Activated CD4-positive, alpha-beta T cell treated with anti-CD3 and anti-CD28 coated beads, Interleukin-2, amount 50 U/mL, for 4 hours (primary cell): ENCODE measurements around the gene ABCA3.
"Not testable (repeated sequence)": the region's sequence is repeated elsewhere in the genome, so short reads cannot be mapped to it uniquely, and the experiment has no call there.

ENCODE experiments used
- DNase-seq, 2 experiments: peaks; one replicate each; pipeline ENCODE4 v3.0.0-alpha.2; 2020

Gene ABCA3

DNA sequence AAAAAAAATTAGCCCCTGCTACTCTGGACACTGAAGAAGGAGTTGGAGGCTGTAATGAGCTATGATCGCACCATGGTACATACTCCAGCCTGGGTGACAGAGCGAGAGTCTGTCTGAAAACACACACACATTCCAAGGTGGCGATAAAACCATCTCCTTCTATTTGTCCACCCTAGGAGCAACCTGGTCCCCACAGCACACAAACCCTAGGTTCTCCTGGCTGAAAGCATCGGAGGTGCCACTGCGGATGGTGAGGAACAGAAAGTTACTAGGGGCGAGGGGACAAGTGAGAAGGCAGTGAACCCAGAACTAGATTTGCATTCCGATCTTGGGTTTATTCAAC lies 87.8 kb downstream of the ABCA3 start:
- no peak for DNase-seq

DNA sequence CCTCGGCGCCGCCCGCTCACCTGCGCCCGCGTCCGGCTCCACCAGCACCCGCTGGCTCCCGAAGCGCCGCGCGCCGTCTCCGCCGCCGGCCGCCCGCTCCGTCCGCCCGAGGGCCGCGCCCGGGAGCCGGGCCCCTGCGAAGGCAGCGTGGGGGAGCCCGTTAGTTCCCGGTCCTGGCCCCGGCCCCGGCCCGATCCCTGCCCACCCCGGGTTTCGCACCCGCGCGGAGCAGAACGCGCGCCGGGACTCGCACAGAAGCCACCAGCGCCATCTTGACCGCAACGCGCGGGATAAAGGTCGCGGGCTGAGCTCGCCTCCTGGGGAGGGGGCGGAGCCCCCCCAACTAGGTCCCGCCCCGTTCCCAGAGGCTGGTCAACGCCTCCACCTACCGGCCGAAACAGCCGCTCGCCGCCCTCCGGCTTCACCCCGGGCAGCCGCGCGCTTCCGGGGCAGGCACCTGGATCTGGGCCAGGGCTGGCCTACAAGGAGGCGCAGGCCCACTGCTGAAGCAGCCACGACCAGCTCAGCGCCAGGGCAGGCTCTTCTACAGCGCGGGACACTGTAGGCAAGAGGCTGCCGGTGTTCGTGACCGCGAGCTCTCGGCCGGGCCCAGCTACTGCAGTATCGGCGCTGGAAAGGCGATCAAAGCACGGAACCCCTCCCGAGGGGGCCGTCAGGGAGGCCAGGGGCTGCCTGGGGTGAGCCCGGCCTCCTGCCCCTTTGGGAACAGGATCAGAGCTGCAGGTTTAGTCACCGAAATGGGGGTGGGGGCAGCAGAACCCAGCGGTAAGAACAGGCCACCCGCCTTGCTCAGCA lies 89.0 kb downstream of the ABCA3 start, which contains the start of gene ECI1:
Gene ECI1 (minus strand): TSS at position 292 of the 816 bp plus-strand sequence. CDS start 21 bp downstream, at position 271.
- DNase-seq, result peak; percentile 53 to 60

DNA sequence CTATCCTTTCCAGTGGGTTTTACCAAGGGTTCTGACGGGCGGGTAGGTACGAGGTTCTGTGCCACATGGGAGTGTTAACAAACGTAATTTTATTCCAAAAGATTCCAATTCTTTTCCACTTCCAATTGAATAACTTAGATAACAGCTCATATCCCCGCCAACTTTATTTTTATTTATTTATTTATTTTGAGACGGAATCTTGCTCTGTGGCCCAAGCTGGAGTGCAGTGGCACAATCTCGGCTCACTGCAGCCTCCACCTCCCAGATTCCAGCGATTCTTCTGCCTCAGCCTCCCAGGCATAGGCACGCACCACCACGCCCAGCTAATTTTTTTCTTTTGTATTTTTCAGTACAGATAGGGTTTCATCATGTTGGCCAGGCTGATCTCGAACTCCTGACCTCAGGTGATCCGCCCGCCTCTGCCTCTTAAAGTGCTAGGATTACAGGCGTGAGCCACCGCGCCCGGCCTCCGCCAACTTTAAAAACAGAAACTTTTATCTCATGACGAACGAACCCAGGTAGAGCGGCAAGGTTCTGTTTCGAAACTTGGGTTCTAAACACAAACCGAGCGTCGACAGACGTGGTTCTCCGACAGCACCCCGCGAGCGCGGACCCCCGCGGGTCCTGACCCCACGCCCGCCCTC lies 89.8 kb downstream of the ABCA3 start:
- peak; percentile 25 to 29 for DNase-seq

DNA sequence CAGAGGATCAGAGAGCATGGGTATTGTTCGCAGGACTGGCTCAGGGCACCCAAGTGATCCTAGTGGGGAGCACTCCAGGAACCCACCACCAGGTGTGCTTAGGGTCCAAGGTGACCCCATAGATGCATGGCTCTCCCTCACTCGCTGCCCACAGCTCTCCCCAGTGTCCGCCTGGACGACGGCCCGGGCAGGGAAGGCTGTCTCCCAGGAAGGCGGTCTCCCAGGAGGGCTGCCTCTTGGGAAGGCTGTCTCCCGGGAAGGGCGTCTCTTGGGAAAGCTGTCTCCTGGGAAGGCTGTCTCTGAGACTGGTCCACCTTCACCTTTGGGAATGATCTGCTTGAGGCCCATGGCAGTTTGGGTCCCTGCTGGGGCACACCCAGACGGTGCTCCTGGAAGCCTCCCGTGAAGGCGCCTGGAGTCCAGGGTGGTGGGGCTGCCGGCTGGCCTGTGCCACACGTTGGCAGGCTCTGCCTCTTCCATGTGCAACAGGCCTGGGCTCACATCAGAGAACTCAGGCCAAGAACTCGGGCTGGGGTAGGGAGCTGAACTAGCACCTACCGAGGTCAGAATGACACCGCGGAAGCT lies 94.1 kb downstream of the ABCA3 start:
- no peak for DNase-seq

DNA sequence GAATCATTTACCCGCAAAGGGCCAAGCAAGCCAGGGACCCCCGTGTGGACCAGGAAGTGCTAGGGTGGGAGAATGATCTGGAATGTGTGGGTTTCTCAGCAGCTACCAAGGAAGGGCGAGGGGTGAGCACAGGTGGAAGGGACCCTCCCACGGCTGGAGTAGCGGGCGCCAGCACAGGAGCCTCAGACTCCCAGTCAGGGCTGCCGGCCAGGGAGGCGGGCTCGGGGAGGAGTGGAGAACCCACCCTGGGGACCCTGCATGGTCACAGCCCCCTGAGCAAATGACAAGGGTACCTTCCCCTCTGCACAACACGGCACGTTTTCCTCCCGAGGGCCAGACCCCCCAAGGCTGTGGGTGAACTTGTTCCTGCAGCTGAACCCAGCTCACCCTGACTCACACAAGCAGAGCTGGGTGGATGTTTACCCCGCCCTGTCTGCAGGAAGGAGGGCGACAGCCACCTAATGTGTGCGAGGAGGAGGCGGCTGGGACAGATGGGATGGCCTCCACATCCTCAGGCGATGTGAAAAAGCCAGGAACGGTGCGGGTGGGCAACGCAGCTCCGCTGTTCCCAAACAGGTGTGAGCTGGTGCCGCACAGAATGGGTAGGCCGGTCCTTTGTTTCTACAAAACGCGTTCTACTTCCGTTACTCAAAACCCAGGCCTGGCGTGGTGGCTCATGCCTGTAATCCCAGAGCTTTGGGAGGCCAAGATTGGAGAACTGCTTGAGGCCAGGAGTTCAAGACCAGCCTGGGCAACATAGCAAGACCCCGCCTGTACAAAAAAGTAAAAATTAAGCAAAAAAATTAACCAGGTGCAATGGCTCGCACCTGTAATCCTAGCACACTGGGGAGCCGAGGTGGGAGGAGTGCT lies 95.4 kb downstream of the ABCA3 start:
- DNase-seq, result no peak

DNA sequence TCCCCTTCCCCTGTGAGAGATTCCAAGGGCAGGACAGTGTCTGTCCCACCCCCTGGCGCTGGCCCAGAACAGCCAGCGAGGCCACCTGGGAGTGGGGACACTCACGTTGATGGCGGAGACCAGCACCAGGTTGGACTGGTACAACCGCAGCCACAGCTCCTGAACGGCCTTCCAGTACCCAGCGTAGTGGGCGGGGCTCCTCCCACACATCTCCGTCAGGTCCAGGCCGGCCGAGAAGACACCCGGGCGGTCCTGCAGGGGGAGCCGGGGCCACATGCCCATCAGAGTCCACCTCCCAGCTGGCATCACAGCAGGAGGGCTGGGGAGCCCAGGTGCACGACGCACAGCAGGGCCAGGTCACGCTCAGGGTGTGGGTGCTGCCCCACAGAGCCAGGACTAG lies 96.2 kb downstream of the ABCA3 start:
- DNase-seq, result no peak

DNA sequence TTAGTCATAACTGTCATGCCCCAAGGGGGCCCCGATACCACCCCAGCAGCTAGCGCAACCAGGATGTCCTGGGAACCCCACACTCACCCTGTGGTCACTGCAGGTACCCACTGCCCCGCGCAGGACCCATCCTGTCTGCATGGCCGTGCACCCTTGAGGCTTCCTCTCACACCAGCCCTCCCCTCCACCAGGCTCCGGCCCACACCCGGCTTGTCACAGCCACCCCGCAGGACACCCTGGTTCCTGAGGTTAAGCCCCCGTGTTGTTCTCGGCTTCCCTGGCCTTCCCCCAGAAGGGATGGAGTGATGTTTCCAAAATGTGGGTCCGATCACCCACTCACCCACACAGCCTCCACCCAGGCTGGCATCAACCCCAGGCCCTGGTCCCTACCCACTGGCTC lies 96.7 kb downstream of the ABCA3 start:
- no peak for DNase-seq

DNA sequence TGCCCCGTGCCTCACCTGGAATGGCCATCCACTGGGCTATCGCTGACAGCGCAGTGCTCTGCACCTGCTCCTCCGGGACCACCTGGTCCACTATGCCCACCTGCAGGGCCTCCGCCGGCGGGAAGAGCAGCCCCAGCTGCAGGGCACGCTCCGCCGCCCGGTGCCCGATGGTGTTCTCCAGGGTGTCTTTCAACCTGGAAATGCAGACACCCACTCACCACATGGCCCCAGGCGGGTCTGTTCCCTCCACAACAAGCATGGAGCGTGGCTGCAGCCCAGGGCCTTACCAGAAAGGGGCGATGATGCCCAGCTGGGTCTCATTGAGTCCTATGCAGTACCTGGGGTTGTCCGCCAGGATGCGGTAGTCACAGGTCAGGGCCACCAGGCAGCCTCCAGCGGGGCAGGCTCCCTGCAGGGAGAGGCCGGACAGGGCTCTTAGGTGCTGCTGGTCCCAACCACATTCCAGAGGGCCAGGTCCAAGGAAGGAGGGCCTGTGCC lies 97.4 kb downstream of the ABCA3 start:
- no peak for DNase-seq

DNA sequence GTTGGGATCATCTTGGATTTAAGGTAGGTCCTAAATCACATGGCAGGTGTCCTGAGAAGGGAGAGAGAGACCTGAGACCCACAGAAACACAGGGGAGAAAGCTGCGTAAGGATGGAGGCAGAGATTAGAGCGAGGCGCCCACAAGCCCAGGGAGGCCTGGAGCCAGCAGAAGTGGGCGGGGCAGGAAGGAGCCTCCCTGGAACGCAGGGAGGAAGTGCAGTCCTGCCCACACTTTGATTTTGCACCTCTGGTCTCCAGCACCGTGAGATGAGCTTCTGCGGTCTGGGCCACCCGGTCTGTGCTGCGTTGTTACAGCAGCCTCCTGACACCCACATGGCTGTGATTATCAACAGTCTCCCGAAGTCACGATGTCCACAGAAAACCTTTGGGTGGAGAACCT lies 97.9 kb downstream of the ABCA3 start:
- DNase-seq, result no peak

DNA sequence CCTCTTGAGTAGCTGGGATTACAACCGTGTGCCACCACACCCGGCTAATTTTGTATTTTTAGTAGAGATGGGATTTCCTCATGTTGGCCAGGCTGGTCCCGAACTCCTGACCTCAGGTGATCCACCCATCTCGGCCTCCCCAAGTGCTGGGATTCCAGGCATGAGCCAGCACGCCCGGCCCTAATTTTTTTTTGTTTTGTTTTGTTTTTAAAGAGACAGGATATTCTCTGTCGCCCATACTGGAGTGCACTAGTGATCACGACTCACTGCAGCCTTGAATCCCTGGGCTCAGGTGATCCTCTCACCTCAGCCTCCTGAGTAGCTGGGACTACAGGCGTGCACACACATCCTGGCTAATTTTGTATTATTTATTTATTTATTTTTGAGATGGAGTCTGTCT lies 100.2 kb downstream of the ABCA3 start:
- not testable (repeated sequence) for DNase-seq

DNA sequence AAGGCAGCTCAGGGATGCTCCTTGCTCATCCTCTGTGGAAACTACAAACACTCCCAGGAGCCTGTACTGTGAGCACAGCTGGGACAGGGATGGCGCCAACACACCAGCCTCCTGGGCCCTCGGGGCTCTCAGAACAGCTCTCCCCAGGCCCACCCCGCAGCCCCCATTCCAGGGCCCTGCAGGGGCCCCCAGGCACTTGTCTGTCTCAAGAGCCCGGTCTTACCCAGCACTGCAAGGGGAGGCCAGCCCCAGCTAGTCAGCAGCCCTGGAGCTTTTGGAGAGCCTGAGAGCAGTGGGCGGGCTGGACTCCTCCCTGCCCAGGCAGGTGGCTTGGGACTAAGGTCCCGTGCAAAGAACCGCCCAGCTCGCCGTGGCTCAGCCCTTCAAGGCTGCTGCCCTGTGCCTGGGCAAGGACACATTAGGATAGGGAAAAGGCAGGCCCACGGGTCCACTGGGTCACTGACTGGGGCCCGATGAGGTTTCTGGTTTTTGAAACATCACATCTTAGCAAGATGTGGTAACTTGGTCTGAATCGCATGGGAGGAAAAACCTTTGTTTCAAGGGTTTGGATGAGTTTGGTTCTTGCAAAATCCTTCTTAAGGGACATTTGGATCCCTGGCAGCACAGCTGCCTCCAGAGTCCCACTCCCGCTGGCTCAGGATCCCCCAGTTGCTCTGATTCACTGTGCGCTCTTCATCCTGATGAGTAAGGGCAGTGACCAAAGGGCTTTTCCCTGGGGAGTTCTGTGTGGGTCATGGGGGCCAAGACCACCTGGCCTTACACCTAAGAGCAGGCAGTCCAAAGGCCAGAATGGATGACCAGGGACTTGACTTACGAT lies 101.5 kb downstream of the ABCA3 start:
- DNase-seq, result no peak

DNA sequence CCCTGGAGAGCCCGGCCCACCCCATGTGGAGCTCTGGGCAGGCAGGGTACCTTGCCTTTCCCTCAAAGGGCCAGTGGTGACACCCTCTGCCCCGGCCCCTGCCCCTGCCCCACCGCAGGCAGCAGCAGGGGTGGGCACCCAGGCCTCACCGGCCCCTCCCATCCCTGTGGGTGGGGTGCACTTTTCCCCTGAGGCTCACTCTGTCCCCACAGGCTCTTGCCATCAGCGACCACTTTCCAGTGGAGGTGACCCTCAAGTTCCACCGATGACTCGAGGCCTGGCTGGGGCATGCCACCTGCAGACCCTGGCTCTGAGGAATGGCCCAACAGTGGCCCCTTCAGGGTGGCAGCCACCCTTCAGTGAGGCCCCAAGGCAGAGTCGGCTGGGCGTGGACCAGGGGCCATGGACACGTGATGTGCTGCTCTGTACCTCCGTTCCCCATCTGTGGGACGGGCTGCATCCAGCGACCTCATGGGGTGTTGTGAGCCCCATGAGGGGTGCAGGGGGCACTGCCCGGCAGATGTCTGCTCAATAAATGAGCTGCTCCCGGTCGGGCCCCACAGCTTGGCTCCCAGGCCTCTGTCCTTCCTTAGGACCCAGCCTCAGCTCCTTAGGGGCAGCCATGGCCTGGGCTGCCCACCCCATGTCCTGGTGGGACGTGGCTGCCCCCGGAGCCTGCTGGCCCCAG lies 102.2 kb downstream of the ABCA3 start:
- no peak for DNase-seq

DNA sequence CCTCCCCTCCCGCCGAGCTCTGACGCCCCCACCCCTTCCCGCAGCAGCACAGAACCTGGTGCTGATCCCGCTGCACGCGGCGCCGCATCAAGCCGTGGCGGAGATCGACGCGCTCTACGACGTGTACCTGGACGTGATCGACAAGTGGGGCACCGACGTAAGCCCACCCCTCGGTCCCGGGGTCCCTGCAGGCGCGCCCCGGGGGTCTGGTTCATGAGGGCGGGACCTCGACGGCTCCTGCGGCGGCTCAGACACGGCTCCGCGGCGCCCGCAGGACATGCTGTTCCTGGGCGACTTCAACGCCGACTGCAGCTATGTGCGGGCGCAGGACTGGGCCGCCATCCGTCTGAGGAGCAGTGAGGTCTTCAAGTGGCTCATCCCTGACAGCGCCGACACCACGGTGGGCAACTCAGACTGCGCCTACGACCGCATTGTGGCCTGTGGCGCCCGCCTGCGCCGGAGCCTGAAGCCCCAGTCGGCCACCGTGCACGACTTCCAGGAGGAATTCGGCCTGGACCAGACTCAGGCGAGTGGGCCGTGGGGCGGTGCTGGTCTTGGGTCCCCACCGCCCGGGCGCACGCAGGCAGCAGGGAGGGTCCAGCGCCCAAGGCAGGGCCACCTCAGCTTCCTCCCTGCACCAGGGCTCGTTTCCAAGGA lies 102.9 kb downstream of the ABCA3 start:
- DNase-seq, result no peak

DNA sequence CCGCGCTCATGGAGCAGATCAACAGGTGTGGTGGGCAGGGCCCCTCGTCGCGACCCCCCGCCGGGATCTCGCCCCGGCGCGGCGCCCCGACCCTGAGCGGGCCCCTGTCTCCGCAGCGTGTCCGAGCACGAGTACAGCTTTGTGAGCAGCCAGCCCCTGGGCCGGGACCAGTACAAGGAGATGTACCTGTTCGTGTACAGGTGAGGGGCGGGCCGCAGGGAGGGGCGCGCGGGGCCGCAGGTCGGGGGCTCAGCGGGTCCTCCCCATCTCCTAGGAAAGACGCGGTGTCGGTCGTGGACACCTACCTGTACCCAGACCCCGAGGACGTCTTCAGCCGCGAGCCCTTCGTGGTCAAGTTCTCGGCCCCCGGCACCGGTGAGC lies 103.4 kb downstream of the ABCA3 start:
- no peak for DNase-seq

DNA sequence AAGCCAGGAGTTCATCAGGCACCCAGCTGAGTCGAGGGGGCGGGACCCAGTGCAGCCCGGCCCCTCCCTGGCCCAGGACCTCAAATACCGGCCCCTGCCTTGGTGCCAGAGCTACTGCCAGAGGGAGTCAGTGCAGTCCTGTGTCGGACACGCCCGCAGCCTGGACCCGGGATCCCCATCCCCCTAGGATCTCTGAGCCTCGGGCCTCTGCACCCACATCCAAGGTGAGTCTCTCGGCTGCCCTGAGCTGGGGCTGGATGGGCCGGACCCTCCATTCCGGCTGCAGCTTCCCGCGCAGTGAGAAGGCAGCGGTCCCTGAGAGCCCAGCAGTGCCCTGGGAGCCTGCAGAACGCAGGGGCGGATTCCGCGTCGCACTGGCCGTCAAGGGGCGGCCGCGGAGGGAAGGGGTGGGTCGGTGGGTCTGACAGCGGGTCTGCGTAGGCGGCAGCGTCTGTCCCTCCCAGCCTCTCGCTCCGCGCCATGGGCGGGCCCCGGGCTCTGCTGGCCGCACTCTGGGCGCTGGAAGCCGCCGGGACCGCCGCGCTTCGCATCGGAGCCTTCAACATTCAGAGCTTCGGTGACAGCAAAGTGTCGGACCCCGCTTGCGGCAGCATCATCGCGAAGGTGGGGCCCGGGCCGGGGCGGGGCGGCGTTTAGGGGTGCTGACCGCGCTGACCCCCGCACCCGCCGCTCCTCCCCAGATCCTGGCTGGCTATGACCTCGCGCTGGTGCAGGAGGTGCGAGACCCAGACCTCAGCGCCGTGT lies 104.0 kb downstream of the ABCA3 start, which contains the start of gene DNASE1L2:
Gene DNASE1L2 (plus strand): TSS at position 108 of the 765 bp plus-strand sequence. CDS start 373 bp downstream, at position 481.
- DNase-seq, result no peak

DNA sequence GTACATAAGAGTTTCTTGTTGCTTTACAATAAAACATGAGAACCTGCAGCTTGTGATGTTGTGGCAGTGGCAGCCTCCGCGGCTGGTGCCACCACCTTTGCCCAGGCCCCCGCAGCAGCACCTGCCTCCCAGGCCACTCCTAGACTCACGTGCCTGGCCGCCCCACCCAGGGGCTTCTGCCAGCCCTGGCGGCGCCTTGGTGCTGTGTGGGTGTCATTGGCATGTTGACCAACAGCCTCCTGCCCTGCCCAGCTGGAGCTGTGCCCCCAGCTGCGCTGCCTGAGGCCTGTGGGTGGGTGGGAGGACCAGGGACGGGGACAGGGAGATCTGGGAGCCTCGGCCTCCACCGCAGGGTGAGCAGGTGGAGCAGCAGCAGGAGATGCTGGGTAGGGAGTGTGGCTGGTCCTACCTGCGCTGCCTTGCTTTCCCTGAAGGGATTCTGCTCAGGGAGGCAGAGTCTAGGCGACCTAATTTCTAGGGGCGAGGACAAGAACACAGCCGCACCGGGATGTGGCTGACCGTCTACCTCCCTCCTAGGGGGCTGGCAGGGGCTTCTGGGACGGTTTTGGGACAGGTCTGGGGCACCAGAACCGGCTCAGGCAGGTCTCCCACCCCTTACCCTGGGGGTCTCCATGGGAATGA lies 104.7 kb downstream of the ABCA3 start:
- DNase-seq, result no peak

DNA sequence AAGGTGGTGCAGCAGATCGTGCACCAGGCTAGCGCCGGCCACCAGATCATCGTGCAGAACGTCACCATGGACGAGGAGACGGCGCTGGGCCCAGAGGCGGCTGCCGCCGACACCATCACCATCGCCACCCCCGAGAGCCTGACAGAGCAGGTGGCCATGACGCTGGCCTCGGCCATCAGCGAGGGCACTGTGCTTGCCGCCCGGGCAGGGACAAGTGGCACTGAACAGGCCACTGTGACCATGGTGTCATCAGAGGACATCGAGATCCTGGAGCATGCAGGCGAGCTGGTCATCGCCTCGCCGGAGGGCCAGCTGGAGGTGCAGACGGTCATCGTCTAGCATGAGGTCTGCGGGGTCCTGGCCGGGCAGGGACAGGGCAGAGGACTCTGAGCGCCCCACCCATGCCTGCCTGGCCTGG lies 105.3 kb downstream of the ABCA3 start:
- no peak for DNase-seq

DNA sequence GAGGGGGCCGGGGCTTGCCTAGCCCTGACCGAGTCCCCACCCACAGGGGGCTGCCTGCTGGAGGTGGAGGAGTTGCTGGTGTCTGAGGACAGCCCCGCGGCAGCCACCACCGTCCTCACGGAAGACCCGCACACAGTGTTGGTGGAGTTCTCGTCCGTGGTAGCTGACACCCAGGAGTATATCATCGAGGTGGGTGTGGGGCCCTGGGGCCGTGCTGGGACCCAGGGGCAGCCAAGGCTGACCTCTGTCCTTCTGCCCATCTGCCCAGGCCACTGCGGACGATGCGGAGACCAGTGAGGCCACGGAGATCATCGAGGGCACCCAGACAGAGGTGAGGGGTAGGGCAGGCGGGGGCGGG lies 105.7 kb downstream of the ABCA3 start:
- DNase-seq, result no peak
